Islet precursor cell (in vitro differentiated cells): Measurements from ENCODE around the gene RPS6KA2.
A peak's percentile ranks its signal among the peaks of the same experiment; 100 is the strongest.

ENCODE experiments used
- DNase-seq: peaks from one replicate; pipeline ENCODE4 v3.0.0-alpha.2; 2018

The RPS6KA2 gene

GRCh38 chr6:166497087-166497899 is 129.8 kb downstream of the RPS6KA2 start:
- peak; percentile 80 for DNase-seq

GRCh38 chr6:166496460-166496859 is 130.6 kb downstream of the RPS6KA2 start:
- DNase-seq, result no peak

GRCh38 chr6:166495487-166496314 is 131.3 kb downstream of the RPS6KA2 start:
- DNase-seq, result no peak

GRCh38 chr6:166494757-166495486 is 132.1 kb downstream of the RPS6KA2 start:
- DNase-seq, result no peak

- DNase-seq, result no peak
Observed at GRCh38 chr6:166494101-166494441, 133.0 kb downstream of the RPS6KA2 start.

- DNase-seq, result no peak
Observed at GRCh38 chr6:166493427-166494100, 133.5 kb downstream of the RPS6KA2 start.

GRCh38 chr6:166492092-166492741 is 134.8 kb downstream of the RPS6KA2 start:
- no peak for DNase-seq

GRCh38 chr6:166490671-166491500 is 136.2 kb downstream of the RPS6KA2 start:
- no peak for DNase-seq

GRCh38 chr6:166489301-166490155 is 137.5 kb downstream of the RPS6KA2 start:
- no peak for DNase-seq

- DNase-seq, result no peak
Observed at GRCh38 chr6:166488701-166489100, 138.3 kb downstream of the RPS6KA2 start.

GRCh38 chr6:166488076-166488685 is 138.9 kb downstream of the RPS6KA2 start:
- no peak for DNase-seq

GRCh38 chr6:166487148-166487547 is 139.9 kb downstream of the RPS6KA2 start:
- DNase-seq, result no peak

GRCh38 chr6:166486536-166486880 is 140.5 kb downstream of the RPS6KA2 start:
- DNase-seq, result no peak

- no peak for DNase-seq
Observed at GRCh38 chr6:166485651-166486535, 141.2 kb downstream of the RPS6KA2 start.

GRCh38 chr6:166484863-166485262 is 142.2 kb downstream of the RPS6KA2 start:
- DNase-seq, result no peak

- no peak for DNase-seq
Observed at GRCh38 chr6:166483573-166484250, 143.3 kb downstream of the RPS6KA2 start.

- no peak for DNase-seq
Observed at GRCh38 chr6:166483026-166483425, 144.0 kb downstream of the RPS6KA2 start.
